HT1080 (cell line): ENCODE data around the gene MRPS27. TPM values are rescaled to one million over a fixed set of nuclear protein-coding genes. Genes with fewer than 3 reads are reported as not detected.
"Not testable (repeated sequence)": the region's sequence is repeated elsewhere in the genome, so short reads cannot be mapped to it uniquely, and the experiment has no call there.

Experiments used
- DNase-seq: peaks from one replicate; pipeline ENCODE4 v3.0.0-alpha.2; 2015; ENCODE audit warnings: low read depth
- total RNA-seq: library from RNA; depleted of rRNA; stranded (reverse); fragments of >200 nt; shearing (Covaris generic); gene quantifications from 2 replicates; pipeline ENCODE4 v1.2.3, GENCODE V29; 2014

The MRPS27 gene
- total RNA-seq, 1 experiment from 2014 or later = 130 TPM

GRCh38 chr5:72326306-72326649 is 6.2 kb upstream of the MRPS27 start:
- no peak for DNase-seq

DNA sequence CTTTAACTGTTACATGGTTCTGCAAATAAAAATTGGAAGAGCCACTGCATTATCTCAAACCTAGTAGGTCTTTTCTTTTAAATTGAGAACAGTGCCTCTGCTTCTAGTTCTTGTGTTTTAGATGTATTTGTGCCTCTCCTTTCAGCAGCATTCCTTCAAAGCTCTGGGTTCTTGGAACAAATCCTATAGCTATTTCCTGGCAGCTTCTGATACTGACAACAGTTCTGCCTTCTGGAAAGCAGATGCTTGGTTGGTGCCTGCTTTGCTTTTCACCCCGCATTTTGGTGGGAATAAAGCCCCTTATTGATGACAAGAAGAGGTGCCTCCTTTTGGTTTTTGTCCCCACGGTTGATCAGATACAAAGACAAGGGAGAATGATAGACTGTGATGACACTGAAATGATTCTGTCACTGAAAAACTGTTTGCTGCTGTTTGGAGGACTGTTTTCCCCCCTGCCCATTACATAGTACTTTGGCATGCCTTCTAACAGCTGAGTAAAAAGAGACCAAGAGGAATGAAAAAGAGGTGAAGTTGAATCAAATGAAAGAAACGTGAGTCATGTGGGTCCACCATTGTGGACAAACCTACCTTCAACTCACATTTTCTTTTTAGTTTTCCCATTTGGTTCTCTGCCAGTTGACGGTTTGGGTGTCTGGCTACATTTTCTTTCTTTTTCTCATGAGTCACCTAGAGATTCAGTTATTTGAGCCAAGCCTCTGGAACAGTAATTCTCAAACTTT is 5.7 kb upstream of the MRPS27 start:
- peak; percentile 90 for DNase-seq

- DNase-seq = peak; percentile 76
Observed at GRCh38 chr5:72324189-72324825, 4.3 kb upstream of the MRPS27 start.

- not testable (repeated sequence) for DNase-seq
Observed at GRCh38 chr5:72319435-72319975, 535 bp downstream of the MRPS27 start.

GRCh38 chr5:72314571-72315172 is 5.4 kb downstream of the MRPS27 start:
- peak; percentile 31 for DNase-seq

GRCh38 chr5:72313141-72313540 is 6.9 kb downstream of the MRPS27 start:
- no peak for DNase-seq

GRCh38 chr5:72308853-72309191 is 11.2 kb downstream of the MRPS27 start:
- DNase-seq = no peak

DNA sequence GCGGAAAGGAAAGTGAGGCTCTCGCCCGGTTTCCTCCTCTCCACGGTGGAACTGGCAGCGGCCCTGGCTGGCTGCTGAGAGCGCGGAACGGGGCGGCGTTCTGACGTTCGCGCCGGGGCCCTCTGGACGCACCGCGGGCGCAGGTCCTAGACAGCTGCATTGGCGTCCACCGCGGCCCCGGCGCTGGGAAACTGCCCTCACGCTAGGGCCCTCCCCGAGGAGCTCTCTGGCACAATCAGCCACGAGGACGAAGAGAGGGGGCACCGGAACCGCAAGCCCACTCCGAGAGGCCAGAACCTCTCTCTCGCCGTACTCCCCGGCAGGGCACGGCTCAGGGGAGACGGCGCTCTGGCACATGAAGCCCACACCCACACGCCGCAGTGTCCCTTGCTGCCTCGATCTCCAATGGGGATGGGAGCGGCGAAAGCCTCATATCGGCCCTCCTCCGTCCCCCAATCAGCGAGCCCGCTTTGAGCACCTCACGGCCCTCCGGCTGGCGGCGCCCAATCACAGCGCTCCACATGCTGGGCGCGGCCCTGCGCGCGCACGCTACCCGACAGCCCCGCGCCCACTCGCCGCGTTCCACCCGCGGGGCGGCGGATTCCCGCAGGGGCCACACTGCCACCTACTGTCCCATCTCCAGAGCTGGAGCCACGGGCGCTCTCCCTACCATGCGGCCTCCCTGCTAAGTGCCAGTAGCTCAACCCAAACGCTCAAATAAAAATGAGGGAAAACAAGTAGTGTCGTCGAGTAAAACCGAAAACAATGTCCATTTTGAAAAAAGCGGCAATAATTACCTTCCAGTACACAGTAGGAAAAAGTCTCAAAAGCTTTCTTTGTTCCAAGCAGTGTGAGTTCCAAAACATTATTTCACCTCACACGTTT is 11.8 kb downstream of the MRPS27 start:
- peak; percentile 98 for DNase-seq

DNA sequence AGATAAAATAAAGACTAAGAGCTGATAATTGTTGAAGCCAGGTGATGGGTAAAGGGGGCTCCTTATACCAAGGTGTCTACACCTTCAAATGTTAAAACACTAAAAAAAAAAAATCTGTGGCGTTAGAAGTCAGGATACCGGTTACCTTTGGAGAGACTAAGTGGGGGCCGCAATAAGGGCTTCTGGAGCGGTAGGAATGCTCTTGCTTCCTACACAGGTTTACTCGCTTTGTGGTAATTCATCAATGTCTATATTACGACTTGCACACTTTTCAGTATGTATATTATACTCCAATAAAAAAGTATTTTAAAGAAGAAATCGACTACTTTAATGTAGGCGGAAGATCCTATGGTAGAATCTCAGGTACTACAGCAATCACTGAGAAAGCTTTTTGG is 12.5 kb downstream of the MRPS27 start:
- DNase-seq = no peak

DNA sequence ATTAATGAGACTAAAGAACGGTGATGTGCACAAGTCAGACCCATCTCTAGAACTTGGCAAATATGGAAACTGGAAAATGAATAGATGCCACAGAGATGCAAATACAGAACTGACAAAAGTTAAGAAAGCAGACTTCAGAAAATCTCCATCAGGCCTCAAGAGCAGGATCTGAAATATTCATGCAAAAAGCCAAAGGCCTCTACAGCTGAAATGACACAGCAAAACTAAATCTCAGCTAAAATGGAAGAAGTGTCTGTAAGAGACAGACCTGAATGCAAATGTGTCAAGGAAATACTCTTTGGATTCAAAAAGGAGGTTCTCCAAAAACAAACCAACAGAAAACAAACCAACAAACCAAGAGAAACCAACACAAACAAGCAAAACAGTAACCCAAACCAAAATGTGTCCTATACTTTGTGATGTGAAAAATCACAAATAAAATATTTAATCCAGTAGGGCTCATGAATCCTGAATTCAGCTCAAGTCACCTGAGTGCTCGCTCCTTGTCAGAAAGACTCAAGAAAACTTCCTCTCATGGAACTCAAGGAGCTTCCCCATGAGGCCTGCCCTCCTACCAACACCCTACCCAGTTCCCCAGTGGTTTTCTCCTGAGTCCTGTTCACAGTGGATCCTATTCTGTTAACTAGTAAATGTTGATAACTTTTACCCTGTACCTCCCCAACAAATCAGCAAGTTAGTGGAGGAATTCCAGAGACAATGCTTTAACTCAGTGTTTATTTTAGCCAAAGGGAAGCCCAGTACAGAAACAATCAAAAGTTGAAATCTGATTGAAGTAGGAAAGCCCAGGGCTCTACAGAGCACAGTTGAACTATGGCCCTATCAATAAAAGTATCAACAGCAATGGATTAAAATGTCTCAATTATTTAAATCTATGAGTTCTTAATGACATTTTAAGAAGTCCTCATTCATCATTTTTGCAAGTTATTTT is 14.6 kb downstream of the MRPS27 start:
- DNase-seq = no peak

GRCh38 chr5:72302171-72302570 is 17.9 kb downstream of the MRPS27 start:
- DNase-seq = no peak

DNA sequence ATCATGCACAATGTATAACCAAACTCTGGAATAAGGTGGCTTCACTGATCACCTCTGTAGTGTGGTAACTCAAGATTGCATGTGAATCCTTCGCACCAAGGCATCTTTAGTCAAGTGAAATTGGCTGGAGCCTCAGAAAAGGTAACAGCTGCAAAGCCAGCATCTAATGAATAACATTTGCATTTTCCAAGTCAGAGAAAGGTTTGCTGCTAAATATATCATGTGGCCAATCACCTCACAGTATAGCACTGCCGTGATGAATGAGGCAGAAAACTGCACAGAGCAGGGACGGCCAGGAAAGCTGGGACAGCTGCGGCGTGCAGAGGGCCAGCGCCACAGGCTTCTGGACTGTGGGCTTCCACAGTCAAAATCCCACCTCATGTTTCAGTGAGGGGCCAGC is 18.5 kb downstream of the MRPS27 start:
- no peak for DNase-seq

- DNase-seq = no peak
Observed at GRCh38 chr5:72300590-72301339, 19.3 kb downstream of the MRPS27 start.

- DNase-seq = no peak
Observed at GRCh38 chr5:72298711-72299110, 21.3 kb downstream of the MRPS27 start.

- DNase-seq = not testable (repeated sequence)
Observed at GRCh38 chr5:72298136-72298535, 21.9 kb downstream of the MRPS27 start.

DNA sequence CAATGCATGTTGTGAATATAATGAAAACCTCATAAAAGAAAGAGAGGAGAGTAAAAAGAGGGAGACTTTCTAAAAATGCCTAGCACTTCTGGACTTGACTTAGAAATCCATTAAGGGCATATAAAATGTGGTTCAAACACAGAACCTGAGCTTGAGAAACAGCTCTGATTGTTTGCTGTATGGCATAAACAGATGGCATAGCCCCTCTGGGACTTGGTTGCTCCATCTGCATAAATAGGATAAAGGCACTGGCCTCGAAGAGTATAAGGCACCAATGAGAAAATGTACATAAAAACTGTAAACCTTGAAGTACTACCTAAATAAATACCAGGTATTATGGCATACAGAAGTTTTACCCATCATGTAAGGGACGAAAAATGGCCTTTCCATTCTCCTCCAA is 23.8 kb downstream of the MRPS27 start:
- no peak for DNase-seq

GRCh38 chr5:72295539-72295938 is 24.5 kb downstream of the MRPS27 start:
- DNase-seq = no peak

DNA sequence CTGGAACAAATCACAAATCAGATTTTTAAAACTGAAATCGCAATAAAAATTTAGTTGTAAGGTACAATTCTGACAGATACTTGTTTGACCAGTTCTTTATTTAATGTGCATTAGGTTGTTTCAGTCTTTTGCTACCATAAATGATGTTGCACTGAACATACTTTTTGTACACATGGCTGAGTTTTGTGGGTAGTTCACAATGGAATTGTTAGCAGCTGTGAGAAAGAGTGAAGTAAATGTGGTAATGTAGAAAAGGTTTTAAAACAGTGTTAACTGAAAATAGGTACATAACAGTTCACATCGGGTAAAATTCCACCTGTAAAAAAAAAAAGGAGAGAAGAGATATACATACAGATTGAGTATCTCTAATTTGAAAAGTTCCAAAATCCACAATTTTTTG is 25.6 kb downstream of the MRPS27 start:
- no peak for DNase-seq

- no peak for DNase-seq
Observed at GRCh38 chr5:72293495-72294055, 26.5 kb downstream of the MRPS27 start.
